NT2/D1 (cell line): Measurements from ENCODE around the gene RAD52.

Experiments used
- SUZ12 ChIP-seq: IDR thresholded peaks from 2 replicates; pipeline ENCODE4 v1.6.1; 2011; ENCODE audit not compliant: insufficient read length, insufficient read depth; ENCODE audit errors: extremely low read depth
- YY1 ChIP-seq: IDR thresholded peaks from 2 replicates; pipeline ENCODE4 v1.6.1; 2011; ENCODE audit not compliant: insufficient read length, insufficient read depth
- ZNF274 ChIP-seq: IDR thresholded peaks from 2 replicates; pipeline ENCODE4 v1.6.1; 2011; ENCODE audit warnings: mild to moderate bottlenecking, low read depth, low read length

- no peak for TF ChIP-seq YY1
- TF ChIP-seq ZNF274: no peak
- TF ChIP-seq SUZ12: no peak
Measured at GRCh38 chr12:912466-913235, 36.8 kb downstream of the RAD52 start.
